Measurements from ENCODE around the gene FAS.

GRCh38 chr10:89064748-89065147 lies 74.2 kb downstream of the FAS start:
- no peak for TF ChIP-seq EP300 (IDR thresholded peaks at IDR 0.05; ENCODE audit: borderline replicate concordance in 1 of 2, low read depth in 1 of 2, low read length in 1 of 2)
- TF ChIP-seq CTCF (IDR thresholded peaks at IDR 0.05) = no peak
- TF ChIP-seq SIN3A (IDR thresholded peaks at IDR 0.05; ENCODE audit: borderline replicate concordance, low read depth, low read length) = no peak
- no peak for TF ChIP-seq FOXM1 (IDR thresholded peaks at IDR 0.05; ENCODE audit: low read depth)
- no peak for TF ChIP-seq RFX5 (IDR thresholded peaks at IDR 0.05; ENCODE audit: low read length)
- TF ChIP-seq, protein P1, sequence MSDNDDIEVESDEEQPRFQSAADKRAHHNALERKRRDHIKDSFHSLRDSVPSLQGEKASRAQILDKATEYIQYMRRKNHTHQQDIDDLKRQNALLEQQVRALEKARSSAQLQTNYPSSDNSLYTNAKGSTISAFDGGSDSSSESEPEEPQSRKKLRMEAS (IDR thresholded peaks at IDR 0.05; ENCODE audit: low read depth) = no peak
- no peak for TF ChIP-seq TAF1 (IDR thresholded peaks at IDR 0.05; ENCODE audit: borderline replicate concordance, low read depth, low read length)
- TF ChIP-seq CHD2 (IDR thresholded peaks at IDR 0.05; ENCODE audit: low read length, partially characterized antibody) = no peak
- TF ChIP-seq, protein P2, sequence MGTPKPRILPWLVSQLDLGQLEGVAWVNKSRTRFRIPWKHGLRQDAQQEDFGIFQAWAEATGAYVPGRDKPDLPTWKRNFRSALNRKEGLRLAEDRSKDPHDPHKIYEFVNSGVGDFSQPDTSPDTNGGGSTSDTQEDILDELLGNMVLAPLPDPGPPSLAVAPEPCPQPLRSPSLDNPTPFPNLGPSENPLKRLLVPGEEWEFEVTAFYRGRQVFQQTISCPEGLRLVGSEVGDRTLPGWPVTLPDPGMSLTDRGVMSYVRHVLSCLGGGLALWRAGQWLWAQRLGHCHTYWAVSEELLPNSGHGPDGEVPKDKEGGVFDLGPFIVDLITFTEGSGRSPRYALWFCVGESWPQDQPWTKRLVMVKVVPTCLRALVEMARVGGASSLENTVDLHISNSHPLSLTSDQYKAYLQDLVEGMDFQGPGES (IDR thresholded peaks at IDR 0.05; ENCODE audit: low read depth, low read length) = no peak
